ENCODE data around the gene KRAS. TPM values are rescaled to one million over a fixed set of nuclear protein-coding genes. Genes with fewer than 3 reads are reported as not detected.

Gene KRAS
- total and polyA plus RNA-seq, 12 donors: 3.6 to 21.3 (median 11.6) TPM

DNA sequence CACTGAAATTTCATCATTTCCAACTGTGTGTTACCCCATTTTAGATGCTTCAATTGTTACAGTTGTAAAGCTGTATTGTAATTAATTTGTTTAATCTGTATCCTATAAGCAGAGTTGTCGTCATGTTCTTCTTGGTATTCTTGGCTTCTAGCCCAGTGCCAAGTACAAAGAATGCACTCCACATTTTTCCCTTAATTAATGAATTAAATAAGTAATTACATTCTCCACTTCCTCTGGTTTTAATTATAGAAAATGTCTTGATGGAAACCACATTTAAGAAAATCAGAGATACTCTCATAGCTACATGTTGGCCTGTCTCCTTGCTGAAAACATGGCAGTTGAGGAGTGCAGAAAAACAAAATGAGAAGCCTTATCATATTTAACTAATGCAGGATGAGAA is 56.5 kb downstream of the KRAS start:
- Histone ChIP-seq H3K27ac (no peak overlapping the region), H3K4me1 (replicated peaks in 1 of 2) (peaks cover 9 to 32% of the 10 kb centered on the region in 2 donors), H3K27me3 (no peaks in the 10 kb centered on the region), H3K36me3 (replicated peaks in 1 of 2) (no peaks in the 10 kb centered on the region), H3K9me3 (replicated peaks in 1 of 3) (no peaks in the 10 kb centered on the region), H3K4me3 (peak overlapping the region in 2 of 4 donors; percentile 36 to 89)
- intact Hi-C loops (cut with DNase I): no loop called here
- no peak for TF ChIP-seq POLR2A (IDR thresholded peaks at IDR 0.05)
- TF ChIP-seq, protein P1, sequence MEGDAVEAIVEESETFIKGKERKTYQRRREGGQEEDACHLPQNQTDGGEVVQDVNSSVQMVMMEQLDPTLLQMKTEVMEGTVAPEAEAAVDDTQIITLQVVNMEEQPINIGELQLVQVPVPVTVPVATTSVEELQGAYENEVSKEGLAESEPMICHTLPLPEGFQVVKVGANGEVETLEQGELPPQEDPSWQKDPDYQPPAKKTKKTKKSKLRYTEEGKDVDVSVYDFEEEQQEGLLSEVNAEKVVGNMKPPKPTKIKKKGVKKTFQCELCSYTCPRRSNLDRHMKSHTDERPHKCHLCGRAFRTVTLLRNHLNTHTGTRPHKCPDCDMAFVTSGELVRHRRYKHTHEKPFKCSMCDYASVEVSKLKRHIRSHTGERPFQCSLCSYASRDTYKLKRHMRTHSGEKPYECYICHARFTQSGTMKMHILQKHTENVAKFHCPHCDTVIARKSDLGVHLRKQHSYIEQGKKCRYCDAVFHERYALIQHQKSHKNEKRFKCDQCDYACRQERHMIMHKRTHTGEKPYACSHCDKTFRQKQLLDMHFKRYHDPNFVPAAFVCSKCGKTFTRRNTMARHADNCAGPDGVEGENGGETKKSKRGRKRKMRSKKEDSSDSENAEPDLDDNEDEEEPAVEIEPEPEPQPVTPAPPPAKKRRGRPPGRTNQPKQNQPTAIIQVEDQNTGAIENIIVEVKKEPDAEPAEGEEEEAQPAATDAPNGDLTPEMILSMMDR (IDR thresholded peaks at IDR 0.05): no peak
- WGBS, 4 donors: 29 to 55% (median 50%) methylated on average over 1 of the region's 1 CpG
- DNase-seq: no peak

DNA sequence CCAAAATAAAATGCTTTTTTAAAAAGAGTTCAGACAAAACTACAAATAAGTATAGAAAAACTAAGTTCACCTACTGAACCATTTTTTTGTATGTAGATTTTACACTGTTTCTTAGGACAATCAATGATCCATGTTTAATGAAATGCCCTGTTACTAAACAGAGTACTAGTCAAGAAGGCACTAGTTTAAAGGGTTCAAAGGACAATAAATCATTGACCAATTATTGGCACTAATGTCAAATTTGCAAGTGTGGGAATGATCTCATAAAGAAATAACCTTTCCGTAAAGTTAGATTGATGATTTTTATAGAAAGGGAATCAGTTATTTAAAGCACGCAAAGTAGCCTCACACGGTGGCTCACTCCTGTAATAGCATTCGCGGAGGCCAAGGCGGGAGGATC is 59.9 kb downstream of the KRAS start:
- WGBS, 4 donors: 95 to 98% (median 96%) methylated on average over 6 of the region's 6 CpGs
- no peak for DNase-seq
- H3K27me3 ChIP-seq: no peaks in the 10 kb centered on the region
- no peak overlapping the region for H3K27ac ChIP-seq
- H3K4me1 ChIP-seq (replicated peaks in 1 of 2): peaks cover 0 to 16% of the 10 kb centered on the region in 2 donors
- TF ChIP-seq, protein P1 (IDR thresholded peaks at IDR 0.05): no peak
- no peak for TF ChIP-seq POLR2A (IDR thresholded peaks at IDR 0.05)
- no peaks in the 10 kb centered on the region for H3K9me3 ChIP-seq (replicated peaks in 1 of 3)
- no peak overlapping the region for H3K4me3 ChIP-seq
- no peaks in the 10 kb centered on the region for H3K36me3 ChIP-seq (replicated peaks in 1 of 2)
- intact Hi-C loops (cut with DNase I): no loop called here

GRCh38 chr12:25189656-25190055 is 61.1 kb downstream of the KRAS start:
- intact Hi-C loops (cut with DNase I): no loop called here
- no peak overlapping the region for H3K27ac ChIP-seq
- no peak for TF ChIP-seq POLR2A (IDR thresholded peaks at IDR 0.05)
- TF ChIP-seq, protein P1 (IDR thresholded peaks at IDR 0.05): no peak
- H3K4me3 ChIP-seq: no peak overlapping the region
- no peaks in the 10 kb centered on the region for H3K9me3 ChIP-seq (replicated peaks in 1 of 3)
- H3K36me3 ChIP-seq (replicated peaks in 1 of 2): no peaks in the 10 kb centered on the region
- peaks cover 0 to 15% of the 10 kb centered on the region in 2 donors for H3K4me1 ChIP-seq (replicated peaks in 1 of 2)
- no peak for DNase-seq
- no peaks in the 10 kb centered on the region for H3K27me3 ChIP-seq

- no peaks in the 10 kb centered on the region for H3K9me3 ChIP-seq (replicated peaks in 1 of 3)
- H3K36me3 ChIP-seq (replicated peaks in 1 of 2): no peaks in the 10 kb centered on the region
- H3K27ac ChIP-seq: no peak overlapping the region
- intact Hi-C loops (cut with DNase I): no loop called here
- no peak for DNase-seq
- TF ChIP-seq POLR2A (IDR thresholded peaks at IDR 0.05): no peak
- TF ChIP-seq, protein P1 (IDR thresholded peaks at IDR 0.05): no peak
- no peak overlapping the region for H3K4me3 ChIP-seq
- WGBS, 4 donors: 68 to 77% (median 74%) methylated on average over 2 of the region's 2 CpGs
- H3K27me3 ChIP-seq: no peaks in the 10 kb centered on the region
- peaks cover 0 to 11% of the 10 kb centered on the region in 2 donors for H3K4me1 ChIP-seq (replicated peaks in 1 of 2)
Observed at GRCh38 chr12:25187781-25188180, 62.9 kb downstream of the KRAS start.
